IPS-NIHi11 (cell line): ENCODE measurements around the gene SIRT7.

ENCODE experiments used
- DNase-seq: peaks from one replicate; pipeline ENCODE4 v3.0.0; 2012; ENCODE audit warnings: mixed read lengths, low spot score

The SIRT7 gene

GRCh38 chr17:81885869-81886548 is 32.0 kb downstream of the SIRT7 start:
- no peak for DNase-seq

GRCh38 chr17:81885454-81885853 is 32.5 kb downstream of the SIRT7 start:
- DNase-seq = no peak

- DNase-seq = no peak
These were observed 33.0 kb downstream of the SIRT7 start for GRCh38 chr17:81884968-81885367.

- no peak for DNase-seq
These were observed 33.5 kb downstream of the SIRT7 start for GRCh38 chr17:81884520-81884919.

GRCh38 chr17:81879121-81879520 is 38.9 kb downstream of the SIRT7 start:
- DNase-seq = no peak

DNA sequence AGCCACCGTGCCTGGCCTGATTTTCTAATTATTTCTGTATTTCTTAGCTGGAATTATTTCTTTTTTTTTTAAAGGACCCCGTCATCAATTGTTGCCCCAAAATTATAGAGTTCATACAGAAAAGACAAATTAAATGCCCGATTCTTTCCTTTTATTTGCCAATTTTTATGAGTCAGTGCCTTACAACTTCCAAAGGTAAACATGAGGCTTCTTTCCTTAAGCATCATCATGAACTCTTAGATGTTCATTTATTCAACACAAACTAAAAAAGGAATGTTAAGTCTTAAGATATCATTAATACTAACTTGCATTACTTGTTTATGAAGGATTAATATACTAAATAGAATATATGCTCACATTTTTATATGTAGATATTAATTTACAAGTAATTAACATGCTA is 39.7 kb downstream of the SIRT7 start:
- no peak for DNase-seq

- no peak for DNase-seq
These were observed 40.4 kb downstream of the SIRT7 start for GRCh38 chr17:81877569-81877968.

DNA sequence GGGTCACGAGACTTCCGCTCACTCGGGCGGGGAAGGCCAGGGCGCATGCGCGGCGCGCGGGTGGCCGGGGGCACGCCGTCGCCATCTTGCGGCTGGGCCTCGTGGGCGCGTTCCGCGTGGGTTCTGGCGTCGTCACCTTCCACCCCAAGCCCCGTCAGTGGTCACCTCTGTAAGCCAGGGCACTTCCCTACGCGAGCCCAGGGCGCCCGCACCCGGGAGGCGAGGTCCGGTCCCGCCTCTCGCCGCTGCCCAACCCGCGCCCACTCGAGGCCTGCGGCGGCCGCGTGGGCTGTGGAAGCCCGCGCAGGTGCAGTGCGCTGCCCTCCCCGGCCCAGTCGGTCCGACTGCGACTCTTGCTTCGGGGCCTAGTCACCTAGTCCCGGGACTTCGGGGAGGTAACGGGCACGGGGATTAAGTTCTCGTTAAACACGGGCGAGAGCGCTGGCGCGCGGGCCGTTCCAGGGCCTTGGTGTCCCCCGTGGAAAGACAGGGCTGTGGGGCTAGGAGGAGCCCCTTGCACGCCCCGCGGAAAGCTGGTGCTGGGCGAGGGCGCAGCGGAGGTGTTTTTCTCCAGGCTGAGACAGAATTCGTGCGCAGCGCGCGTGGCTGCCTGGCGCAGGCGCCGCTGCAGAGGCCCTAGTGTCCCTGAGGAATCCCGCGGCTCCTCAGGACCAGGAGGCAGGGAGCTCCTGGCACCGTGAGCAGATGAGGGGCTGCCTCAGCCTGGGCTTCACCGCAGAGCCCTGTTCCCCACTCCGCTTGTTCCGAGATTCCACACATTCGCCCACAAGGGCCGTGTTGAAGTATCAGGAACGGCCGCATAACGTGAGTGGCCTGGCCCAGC is 46.4 kb downstream of the SIRT7 start:
- DNase-seq = peak; percentile 97

DNA sequence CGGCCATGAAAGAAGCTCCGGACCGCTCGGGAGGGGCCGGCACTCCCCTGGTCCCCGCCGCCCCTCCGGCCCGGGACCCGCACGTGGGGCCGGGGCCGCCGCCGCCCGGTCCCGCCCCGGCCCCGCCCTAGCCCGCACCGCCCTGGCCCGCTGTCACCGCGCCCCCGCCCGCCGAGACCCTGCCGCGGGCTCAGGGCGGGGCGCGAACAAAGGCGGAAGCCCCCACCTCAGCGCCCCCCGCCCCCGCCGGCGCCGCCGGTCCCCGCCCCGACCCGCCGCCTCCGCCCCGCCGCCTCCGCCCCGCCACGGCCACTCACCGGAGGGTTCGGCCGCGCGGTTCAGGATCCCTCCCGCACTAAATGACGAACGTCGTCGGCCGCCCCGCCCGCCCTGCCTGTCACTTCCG is 47.0 kb downstream of the SIRT7 start, which contains the start of gene ARHGDIA:
Gene ARHGDIA, minus strand, starts transcription at position 357 of the 406 bp plus-strand sequence. CDS start 1,407 bp downstream, outside the sequence.
- peak; percentile 60 for DNase-seq

DNA sequence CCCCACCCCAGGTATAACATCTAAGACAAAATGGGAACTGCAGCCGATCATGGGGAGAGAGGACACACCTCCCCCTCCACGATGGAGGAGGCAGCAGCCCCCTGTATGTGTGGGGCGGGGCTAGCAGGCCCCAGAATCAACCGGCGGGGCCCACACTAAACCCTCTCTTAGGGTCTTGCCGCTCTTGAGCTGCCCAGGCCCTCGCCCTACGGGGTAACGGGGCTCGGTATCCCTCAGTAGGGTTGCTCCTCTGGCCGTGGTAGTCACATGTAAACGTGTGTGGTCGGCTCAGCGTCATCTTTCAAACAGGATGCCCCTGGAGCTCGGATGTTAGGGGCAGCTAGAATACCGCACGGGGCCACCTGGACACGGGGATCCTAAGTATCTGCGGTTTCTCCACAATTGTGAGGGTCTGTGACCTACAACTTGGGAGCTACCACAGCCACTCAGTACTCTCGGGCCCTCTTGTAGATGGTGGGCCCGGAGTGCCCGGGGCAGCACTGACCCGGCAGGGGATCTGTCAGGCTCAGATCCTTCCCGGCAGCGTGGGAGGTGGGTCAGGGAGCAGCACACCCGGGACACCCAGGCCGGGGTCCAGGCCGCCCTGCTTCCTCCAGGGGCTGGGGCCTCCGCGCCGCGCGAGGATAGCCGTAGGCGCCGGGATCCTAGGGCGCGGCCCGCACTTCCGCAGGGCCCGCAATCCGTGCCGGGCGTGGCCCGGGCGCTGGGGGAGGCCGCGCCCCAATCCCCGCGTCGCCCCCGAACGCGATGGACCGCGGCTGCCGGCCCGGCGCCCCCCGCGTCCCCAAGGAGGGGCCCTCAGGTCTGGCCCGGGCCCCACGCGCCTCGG is 47.6 kb downstream of the SIRT7 start:
- no peak for DNase-seq

DNA sequence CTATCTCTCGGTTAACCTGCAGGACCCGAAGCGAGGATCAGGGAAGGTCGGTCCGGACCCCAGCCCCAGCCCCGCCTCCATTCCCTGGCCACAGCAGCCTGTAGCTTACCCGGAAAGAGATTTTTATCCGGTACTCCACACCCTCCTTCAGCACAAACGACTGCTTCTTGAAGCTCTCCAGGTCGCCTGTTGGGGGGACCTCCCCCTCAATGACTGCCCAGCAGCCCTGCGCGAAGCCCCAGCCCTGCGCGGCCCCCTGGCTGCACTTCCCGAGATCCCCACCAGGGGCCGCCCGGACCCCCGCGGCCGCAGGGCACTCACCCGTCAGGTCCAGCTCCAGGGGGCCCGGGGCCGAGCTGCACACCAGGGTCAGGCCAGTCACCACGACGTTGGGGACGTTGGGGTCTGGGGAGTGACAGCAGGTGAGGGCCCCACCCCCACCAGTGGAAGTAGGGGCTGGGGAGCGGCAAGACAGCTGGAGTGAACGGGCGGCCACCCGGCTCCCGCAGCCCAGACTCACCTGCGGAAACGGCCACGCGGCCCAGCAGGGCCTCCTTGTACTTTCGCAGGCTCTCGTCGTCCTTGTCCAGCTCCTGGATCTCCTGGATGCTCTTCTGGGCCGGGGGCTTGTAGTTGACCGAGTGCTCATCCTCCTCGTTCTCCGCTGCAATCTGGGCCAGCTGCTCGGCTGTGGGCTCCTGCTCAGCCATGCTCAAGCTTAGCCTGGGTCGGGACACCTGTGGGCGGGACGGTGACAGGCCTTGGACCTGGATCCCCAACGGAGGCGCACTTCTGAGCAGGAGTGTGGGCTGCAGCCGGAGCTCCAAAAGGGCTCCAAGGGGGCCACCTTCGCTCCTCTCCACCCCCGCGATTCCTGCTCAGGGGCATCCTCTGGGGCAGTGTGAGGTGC is 48.5 kb downstream of the SIRT7 start:
- DNase-seq = peak; percentile 86

GRCh38 chr17:81868674-81869220 is 49.2 kb downstream of the SIRT7 start:
- peak; percentile 65 for DNase-seq

DNA sequence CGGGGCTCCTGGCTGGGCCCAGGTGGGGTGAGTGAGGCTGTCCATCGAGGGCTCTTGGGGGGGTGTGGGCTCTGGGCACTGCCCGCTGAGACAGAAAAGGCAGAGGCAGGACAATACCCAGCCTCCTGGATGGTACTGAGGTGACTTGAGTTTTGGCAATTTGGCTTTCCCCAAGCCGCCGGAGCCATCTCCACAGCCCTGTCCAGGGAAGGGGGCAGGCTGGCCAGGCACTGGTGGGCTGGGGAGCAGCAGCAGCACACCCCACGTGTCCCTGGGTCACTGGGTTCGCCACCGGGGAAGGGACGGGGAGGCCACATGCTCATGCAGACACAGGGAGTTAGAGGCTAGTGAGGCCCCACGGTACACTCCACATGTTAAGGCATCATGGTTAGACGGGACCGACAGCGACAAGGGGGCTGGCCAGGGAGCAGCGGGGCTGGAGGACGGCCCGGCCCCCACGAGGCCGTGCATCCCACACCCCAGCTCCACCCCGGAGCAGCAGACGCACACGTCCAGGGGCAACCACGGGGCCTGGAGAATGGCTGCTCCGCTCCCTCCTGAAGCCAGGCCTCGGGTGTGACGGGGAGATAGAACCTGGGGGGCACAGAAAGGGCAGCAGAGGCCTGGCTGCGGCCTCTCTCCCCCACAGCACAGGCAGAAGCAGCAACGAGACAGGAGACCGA is 49.8 kb downstream of the SIRT7 start:
- DNase-seq = no peak

DNA sequence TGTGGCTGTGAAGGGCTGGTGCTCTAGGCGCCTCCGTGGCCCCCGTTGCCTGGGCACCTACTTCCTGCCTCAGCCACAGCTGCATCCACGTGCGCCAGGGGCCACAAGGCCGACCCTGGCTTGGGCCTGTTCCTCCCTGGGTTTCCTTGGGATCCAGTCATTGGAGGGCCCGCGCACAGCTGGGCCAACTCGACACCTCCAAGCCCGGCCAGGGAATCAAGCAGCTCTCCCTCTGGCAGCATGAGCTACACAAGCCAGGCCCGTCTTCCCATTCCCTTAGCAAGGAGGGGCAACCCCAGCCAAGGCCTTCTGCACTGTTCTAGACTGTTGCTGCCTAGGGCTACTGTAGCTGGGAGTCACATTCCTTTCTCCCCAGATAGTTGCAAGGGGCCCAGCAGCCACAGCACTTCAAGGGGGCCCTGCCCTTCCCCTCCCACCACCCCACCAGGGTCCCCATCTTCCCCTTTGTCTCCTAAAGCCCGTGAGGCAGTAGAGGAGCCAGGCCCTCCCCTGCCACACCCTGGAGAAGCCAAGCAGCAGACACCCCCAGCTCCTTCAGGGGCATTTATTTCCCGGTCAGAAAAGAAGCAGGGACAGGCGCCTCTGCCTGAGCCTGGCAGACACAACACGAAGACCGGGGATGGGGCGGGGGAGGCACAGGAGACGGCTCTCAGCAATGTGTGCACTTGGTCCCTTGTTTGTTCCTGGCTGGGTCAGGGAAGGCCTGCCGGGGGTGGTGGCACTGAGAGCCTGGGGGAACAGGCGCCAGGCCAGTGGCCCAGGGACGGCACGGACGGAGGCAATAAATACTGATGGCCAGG is 50.6 kb downstream of the SIRT7 start:
- DNase-seq = no peak

- no peak for DNase-seq
These were observed 51.4 kb downstream of the SIRT7 start for GRCh38 chr17:81866440-81867169.

GRCh38 chr17:81865733-81866439 is 52.1 kb downstream of the SIRT7 start:
- DNase-seq = no peak

GRCh38 chr17:81865358-81865732 is 52.6 kb downstream of the SIRT7 start:
- no peak for DNase-seq
